Retinal pigment epithelial cell (primary cell): ENCODE measurements around the gene STAT3.

Experiments
- DNase-seq: peaks from one replicate; pipeline ENCODE4 v3.0.0-alpha.2; 2010; ENCODE audit warnings: low read depth
- H3K4me3 ChIP-seq: 2 replicates; pipeline ENCODE4 v1.5.1; 2011; ENCODE audit warnings: mild to moderate bottlenecking, low read length, control low read depth, moderate library complexity
- TF ChIP-seq, protein P1 (sequence below): conservative IDR thresholded peaks from 2 replicates; pipeline ENCODE4 v1.5.1; 2011; ENCODE audit warnings: low read depth, low read length, control low read depth, inconsistent platforms

Gene STAT3

DNA sequence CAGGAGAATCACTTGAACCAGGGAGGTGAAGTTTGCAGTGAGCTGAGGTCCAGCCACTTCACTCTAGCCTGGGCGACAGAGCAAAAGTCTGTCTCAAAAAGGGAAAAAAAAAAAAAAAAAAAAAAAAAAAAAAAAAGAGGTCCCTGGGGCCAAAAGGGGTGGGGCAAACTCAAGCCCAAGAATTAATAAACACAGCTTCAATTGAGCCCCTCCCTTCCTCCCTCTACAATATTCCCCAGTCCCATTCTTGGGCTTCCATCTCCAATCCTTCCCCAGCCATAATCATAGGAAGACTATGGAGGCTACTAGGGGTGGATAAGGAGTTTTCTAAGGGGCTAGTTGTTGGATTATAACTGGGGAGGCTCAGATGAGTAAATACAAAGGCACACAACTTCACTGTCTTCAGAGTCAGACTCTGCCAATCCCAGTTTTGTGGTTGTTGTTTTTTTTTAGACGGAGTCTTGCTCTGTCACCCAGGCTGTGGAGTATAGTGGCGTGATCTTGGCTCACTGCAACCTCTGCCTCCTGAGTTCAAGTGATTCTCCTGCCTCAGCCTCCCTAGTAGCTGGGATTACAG lies 25.3 kb upstream of the STAT3 start:
- no peak for DNase-seq
- H3K4me3 ChIP-seq, result no peak overlapping the region
- TF ChIP-seq, protein P1, sequence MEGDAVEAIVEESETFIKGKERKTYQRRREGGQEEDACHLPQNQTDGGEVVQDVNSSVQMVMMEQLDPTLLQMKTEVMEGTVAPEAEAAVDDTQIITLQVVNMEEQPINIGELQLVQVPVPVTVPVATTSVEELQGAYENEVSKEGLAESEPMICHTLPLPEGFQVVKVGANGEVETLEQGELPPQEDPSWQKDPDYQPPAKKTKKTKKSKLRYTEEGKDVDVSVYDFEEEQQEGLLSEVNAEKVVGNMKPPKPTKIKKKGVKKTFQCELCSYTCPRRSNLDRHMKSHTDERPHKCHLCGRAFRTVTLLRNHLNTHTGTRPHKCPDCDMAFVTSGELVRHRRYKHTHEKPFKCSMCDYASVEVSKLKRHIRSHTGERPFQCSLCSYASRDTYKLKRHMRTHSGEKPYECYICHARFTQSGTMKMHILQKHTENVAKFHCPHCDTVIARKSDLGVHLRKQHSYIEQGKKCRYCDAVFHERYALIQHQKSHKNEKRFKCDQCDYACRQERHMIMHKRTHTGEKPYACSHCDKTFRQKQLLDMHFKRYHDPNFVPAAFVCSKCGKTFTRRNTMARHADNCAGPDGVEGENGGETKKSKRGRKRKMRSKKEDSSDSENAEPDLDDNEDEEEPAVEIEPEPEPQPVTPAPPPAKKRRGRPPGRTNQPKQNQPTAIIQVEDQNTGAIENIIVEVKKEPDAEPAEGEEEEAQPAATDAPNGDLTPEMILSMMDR, result no peak

DNA sequence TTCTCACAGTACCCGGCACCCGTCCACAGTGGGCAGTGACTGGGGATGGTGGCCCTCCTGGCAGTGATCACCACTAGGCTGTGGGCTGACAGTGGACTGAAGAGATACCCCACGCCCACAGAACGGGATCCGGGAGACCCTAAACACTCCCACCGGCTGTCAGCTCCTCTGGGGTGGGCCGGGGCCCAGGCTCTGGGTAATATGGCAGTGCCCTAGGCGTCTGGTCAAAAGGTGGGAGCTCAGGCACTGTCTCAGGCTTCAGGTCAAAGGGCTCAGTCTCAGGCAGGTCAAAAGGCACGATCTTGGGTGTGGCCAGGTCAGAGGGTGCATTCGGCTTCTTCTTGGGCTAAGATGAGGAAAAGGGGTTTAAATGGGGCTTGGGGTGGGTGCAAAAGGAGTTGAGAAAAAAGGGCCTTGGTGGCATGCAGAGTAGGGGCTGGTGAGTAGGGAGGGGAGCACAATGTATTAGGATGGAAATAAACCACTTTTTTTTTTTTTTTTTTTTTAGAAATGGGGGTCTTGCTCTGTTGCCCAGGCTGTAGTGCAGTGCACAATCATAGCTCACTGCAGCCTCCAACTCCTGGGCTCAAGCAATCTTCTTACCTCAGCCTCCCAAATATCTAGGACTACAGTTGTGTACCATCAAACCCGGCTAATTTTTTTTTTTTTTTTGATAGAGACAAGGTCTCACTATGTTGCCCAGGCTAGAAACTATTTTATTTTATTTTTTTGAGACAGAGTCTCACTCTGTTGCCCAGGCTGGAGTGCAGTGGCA lies 23.9 kb upstream of the STAT3 start:
- no peak overlapping the region for H3K4me3 ChIP-seq
- DNase-seq, result no peak
- TF ChIP-seq, protein P1, result no peak

DNA sequence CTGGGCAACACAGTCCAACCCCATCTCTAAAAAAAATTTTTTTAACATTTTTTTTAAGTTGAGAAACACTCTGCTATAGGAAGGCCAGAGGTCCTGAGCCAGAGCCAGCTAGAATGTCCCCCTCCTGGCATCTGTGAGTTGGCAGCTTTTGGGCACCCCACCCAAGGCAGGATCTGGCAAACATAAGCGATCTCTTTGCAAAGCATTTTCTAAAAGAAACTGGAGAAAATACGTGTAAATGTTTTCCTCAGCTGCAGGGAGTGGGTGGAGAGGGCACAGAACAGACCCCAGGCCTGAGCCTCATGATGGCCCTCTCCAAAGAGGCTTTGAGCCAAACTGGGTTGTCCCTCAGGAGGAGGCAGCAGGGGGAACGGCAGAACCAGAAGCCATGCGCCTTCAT lies 23.1 kb upstream of the STAT3 start:
- TF ChIP-seq, protein P1, result no peak
- no peak overlapping the region for H3K4me3 ChIP-seq
- no peak for DNase-seq

DNA sequence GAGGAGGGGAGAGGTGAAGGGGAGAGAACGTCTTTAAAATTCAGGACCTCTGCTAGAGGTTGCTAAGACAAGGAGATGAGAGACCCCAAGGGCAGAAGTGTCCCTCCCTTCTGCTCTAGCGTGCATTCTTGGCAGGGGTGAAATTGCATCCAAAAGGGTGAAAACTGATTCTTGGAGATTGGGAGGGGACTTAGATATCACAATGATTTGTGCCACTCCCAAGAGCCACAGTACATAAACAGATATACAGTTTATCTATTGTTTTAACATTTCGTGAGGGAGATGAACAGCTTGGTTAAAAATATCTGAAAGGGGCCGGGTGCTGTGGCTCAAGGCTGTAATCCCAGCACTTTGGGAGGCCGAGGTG lies 22.1 kb upstream of the STAT3 start:
- TF ChIP-seq, protein P1, result no peak
- H3K4me3 ChIP-seq, result no peak overlapping the region
- DNase-seq, result no peak

DNA sequence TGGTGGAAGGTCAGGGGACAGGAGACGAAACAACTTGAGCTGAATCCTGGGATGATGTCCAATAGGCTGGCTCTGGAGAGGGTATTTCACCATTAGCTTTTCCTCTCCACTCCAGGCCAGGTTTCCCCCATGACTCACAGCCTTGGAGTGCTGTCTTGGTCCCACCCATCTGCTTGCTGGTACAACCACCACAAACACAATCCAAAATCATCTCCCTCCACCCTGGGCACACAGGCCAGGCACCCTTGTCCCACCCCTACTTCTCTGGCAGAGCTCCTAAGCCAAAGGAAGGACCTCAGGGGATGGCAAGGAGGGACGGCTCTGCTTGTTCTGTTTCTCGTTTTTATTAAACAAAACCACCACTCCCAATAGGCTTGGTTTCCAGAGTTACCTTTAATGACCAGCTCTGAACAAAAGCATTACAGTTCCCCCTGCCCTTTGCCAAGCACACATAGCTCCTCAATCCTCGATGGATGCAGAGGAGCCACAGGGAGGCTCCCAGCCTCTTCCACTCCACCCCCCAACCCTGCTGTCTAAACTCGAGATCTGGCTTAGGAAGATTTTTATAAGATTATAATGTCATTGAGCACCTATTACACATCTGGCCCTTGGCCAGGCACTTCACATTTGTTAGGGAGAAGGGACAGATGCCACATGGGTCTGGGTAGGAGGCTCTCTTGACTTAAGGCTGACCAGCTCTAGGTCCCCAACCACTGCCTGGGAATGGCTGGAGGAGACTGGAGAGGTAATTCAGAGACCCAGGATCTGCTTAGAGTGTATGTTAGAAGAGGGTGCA lies 21.5 kb upstream of the STAT3 start:
- no peak overlapping the region for H3K4me3 ChIP-seq
- TF ChIP-seq, protein P1, result no peak
- peak; percentile 59 for DNase-seq

DNA sequence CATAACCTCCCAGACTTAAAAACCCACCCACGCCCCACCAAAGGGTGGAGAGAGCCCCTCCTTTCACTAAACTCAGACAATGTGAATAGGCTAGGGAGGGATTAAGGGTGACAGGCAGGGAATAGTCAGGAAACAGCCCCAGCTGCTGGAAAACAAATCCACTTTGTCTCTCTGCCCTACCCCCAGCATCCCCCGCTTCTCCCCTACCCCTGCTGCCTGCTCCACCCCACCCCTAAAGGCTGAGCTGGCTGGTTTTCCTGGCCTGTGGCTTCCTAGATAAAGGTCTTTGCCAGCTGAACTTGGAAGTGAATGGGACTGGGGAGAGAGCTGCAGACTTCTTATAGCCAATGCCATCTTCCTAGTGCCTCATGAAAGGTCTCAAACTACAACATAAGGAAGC lies 19.8 kb upstream of the STAT3 start:
- H3K4me3 ChIP-seq, result no peak overlapping the region
- TF ChIP-seq, protein P1, result no peak
- DNase-seq, result no peak
